NCI-H2081 (cell line): ENCODE results near the gene SPATC1L.

Source experiments
- DNase-seq, 2 experiments: peaks; one replicate each; lab custom pipeline; 2025; lab: John Stamatoyannopoulos, UW

Gene SPATC1L

DNA sequence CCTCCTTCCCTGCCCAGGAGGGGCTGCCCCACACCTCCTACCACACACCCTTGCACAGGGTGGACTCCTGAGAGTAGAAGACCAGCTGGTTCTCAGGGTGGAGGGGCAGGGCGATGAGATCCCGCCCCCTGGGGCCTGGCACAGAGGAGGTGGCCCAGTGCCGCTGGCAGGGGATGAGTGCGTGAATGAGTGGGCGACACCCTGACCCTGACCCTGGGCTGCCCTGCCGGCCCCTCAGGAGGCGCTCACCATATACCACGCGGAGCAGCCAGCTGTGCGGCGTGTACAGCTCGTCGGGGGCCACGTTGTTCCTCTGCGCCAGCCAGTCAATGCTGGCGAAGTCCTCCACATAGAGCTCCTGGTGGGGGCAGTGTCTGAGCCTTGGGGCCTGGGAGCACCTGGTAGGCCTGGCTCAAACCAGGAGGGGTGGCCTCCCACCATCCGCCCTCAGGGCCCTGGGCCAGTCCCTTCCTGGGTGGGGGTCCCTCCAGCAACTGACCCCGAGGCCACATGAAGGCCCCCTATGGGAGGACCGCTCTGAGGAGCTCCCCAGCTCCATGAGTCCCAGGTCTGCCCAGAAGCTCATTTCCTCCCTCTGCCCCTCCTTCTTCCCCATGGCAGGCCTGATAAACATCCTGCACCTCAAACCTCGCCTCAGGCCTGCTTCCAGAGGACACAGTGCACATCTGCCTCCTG is 31.3 kb upstream of the SPATC1L start:
- DNase-seq, result no peak

DNA sequence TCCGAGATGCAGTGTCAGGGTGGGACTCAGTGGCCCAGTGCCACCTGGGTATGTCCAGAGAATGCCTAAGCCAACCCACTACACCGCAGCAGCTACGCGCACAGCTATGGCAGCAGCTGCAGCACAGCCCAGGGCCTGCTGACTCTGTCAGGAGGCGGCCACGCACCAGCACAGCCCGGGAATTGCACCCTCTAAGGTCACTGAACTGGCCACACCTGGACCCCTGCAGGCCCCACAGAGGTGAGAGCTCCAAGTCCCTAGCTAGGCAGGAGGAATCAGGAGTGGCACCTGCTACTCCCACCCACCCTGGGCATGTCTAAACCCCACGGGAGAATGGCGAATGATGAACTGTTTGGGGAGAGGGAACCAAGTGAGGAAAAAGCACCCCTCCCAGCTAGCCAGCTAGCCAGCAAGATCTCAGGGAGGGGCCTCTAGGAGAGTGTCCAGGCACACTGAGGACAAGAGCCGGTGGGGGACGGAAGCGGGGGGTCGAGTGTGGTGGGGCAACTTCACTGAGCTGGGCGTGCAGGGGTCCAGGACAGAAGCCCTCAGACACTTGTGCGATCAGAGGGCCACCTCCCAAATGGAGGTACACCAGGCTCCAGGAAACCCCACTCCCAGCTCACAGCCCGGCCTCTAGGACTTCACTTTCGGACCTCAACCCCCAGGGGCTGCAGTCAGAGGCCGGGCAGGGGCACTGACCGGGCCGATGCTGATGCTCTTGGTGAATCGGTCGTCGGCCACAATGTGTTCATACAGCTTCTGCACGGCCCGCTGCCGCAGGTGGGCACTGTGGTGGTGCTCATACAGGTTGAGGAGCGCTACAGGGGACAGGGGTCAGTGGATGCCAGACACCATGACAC is 30.4 kb upstream of the SPATC1L start:
- no peak for DNase-seq

DNA sequence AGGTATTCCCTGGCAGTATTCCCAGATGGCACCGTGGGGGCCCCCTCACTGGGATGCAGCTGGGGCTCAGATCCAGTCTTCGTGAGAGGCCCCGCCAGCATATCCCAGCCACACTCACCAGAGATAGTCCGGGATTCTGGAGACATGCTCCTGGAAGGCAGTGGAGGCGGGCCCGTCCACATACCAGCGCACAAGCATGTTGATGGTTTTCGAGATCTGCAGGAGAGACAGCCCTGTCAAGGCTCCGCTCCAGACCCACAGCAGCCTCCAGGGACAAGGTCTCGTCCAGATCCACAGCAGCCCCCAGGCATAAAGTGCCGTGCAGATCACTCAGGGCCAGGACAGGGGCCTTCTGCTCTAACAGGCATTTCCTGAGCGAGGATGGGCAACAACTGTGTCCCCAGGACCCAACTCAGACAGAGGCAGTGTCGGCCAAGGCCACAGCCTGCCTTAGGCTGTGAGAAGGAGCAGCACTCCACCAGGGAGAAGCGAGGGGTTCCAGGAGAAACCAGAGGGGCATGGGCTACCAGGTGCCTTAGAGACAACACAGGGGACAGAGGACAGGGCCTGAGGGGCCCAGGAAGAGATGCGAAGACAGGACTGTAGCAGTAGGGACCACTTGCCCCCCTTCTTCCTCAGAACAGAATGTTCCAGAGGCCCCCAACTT is 29.5 kb upstream of the SPATC1L start:
- DNase-seq, result no peak

DNA sequence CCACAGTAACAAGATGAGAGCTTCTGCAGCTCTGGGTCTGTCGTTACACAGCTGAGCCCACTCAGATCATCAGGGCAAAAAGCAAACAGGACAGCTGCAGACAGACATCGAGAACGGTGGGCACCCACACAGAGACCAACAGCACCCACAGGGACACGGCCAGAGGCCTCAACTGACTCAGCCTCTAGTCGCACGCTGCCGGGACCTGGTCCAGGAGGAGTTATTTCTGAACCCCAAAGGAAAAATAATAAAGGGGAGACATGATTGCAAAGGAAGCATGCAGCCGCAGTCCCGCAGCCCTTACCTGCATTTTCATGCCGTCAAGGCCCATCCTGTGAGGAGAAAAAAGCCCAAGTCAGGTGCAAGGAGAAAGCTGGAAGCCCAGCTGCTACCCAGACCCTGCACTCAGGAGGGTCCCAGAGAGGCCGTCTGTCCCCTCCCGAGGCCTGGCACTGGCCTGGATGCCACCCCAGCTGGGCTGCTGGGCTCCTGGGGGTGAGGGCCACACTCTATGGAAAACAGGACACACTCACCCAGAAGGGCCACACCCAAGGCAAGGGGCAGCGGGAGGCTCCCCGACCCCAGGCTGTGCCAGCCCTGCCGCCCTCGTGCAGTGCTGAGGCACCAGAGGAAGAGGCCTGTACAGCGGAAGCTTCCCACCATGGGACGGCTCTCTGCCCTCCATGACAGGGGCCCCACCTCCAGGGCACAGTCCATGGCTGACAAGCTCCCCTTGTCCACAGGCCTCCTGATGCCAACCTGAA is 28.6 kb upstream of the SPATC1L start:
- DNase-seq, result no peak

DNA sequence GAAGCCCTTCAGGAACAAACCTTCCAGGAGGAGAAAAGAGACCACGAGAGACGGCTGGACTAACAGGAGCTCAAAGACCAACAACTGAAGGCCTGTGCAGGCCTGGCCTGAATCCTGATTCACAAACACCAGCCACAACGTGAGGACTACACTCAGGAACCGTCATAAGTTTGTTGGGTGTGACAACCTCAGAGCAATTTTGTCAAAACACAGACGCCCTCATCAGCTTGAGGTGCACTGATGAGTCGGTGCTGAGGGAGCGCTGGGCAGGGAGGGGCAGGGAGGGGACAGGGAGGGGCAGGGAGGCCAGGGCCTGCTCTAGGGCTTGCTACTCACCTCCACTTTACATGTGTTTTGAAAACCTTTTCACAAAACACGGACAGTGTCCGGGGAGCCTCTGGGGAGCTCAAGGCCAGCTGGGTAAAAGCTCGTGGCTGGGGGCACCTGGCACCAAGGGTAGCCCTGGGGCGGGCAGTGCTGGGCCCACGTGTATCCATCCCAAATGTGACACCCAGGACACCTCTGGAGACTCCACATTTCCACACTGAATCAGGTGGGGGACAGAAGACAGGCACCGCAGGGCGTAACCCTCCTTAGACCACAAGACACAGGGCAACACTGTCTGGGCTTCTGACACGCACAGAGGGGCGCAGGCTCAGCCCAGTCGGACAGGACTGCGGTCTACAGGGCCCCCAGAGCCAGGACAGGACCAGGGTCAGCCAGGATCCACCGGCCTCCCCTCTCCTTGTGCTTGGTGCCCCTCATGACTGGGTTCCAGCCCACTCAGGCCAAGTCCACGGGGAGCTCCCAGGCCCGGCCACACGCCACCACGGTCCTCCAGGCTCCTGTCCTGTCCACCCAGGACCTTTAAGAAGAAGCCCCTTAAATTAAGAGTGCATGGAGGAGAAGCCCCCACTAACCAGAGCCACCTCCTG is 27.8 kb upstream of the SPATC1L start:
- no peak for DNase-seq

DNA sequence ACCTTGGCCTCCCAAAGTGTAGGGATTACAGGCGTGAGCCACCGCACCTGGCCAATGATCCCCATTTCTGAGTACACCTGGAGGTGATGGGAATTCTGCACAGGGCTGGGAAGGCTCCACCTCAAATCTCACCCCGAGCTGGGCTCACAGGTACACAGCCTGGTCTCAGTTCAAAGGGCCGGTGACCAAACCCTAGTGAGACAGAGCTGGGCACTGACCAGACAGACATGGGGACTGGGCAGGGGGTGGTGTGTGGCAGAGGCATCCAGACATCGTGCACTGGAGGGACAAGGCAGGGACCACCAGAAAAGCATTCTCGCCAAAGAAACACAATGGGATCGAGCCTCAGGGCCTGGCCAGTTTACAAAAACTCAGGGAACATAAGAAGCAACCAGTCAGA is 27.1 kb upstream of the SPATC1L start:
- DNase-seq, result no peak

DNA sequence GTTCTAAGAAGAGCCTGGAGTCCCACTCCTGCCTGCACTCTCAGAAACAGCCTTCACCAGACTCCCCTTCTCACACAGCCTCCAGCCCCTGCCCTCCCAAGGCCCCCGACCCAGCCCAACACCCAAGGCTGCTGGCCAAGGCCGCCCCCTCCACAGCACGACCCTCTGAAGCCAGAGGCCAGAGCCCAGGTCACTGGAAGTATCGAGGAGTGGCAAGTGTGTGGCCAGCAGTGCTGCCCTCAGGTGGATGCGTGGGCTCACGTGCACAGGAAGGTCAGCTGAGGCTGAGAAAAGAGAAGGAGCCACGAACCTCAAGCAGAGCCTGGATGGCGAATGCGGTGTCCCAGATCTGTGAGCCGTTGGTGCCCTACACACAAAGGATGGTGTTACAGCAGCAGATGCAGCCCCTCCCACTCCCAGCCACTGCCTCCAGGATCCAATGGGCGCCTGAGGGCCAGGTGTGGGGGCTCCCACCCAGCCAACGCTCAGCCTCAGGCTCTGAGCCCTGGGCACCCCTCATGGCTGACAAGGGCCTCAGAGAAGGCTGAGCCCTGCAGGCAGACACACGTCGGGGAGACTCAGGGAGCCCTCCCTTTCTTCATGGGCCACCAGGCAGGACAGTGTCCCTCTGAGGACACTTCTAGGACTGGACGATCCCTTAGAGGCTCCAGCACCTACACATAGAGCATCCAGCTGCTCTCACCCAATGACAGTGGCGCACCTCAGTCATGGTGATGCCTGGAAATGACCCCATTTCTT is 26.3 kb upstream of the SPATC1L start:
- DNase-seq, result no peak

DNA sequence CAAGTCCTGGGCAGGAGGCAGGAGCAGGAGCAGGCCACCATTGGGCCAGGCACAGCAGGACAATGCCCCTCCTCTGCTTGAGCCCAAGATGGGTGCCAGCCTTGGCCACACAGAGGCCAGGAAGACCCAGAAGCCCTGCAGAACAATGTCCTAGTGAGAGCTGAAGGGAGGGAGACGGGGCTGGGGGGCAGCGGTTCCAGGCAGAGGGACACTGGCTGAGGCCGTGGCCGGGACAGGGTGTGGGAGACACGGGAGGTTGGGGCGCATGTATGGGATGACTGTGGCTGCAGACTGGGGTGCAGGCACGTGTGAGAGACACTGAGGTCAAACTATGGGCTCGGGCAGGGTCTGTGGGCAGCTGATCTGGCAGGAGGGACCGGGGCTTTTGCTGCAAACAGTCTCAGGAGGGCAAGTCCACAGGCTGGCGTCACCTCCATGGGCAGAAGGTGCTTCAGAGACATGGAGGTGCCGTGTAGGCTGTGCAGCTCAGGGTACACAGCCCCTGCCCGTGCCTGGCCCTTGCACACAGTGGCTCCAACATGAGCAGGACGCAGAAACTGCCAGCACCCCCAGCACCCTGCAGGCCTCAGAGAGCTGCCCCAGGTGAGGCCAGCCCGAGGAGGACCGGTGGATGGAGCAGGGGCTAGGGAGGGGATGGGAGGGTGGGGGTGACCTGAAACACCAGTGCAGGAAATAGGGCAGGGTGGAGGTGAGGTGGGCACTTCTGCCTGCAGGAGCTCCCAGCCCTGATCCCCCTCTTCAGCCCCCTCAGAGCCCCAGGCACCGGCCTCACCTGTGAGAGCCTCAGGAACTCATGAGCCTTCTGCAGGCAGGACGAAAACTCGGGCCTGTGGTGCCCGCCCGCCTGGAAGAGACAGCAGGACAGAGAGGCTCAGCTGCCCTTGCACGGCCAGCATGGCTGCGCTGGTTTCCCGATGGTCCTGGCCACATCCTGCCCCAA is 24.8 kb upstream of the SPATC1L start:
- DNase-seq, result no peak

DNA sequence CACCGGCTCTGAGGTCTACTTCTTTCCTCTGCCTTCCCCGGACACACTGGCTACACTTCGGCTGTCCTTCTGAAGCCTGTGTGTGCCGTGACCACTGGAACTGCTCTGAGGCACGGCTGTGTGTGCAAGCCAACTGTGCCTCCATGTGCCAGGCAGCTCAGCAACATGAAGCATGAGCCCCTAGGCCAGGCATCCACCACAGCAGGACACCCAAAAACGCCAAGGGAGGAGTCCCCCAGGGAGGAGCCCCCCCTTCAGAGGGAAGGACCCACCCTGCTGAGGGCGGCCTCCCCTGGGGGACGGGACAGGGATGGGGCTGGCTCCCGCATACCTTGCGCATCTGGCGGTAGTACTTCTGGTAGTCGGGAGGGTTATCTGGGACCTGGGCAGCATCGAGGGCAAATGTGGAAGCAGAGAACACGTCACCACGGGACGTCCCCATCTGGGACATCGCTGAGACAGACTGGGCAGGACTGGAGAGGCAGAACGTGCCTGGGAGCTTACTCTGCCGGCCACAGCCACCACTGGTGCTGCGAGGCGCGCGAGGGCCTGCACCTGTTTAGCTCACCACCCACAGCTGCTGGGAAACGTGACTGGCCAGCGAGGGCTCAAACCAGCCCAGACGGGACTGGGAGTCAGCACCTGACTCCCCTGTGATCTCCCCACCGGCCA is 23.8 kb upstream of the SPATC1L start:
- no peak for DNase-seq

DNA sequence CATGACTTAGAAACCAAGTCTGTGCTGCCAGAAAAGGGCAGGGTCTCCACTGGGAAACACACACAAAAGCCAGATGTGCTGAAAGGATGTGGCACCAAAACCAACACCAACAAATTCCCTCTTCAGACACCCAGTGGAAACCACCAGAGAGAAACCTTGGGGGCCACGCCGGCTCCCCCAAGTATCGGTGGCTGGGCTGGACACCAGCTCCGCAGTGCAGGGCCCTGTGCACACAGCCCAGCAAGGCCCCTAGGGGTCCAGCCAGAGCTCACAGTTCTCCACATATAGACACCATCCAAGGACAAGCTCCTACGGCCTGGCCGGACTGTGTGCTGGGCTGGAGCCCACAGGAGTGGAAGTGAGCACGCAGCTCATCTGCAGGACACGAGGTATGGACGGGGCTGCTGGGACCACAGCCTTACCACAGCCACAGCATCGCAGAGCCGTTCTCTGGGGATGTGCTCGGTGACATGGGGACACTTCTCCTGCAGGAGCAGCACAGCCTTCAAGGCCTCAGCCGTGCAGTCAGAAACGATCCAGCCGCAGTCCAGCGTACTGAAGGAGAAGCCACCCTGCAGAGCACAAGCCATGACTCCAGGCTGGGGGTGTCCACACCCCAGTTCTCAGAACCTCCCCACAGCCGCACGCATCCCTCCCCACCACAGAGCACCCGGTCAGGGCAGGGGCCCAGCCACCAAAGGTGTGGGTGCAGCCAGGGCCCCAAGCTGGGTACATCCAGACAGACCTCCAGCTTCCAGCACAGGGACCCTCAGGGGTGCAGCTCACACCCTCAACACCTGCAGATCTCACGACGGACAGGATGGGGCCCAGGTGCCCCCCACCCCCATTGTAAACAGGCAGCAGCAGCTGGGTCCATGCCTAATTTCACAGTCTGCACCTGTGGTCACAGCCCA is 23.0 kb upstream of the SPATC1L start:
- DNase-seq, result no peak

DNA sequence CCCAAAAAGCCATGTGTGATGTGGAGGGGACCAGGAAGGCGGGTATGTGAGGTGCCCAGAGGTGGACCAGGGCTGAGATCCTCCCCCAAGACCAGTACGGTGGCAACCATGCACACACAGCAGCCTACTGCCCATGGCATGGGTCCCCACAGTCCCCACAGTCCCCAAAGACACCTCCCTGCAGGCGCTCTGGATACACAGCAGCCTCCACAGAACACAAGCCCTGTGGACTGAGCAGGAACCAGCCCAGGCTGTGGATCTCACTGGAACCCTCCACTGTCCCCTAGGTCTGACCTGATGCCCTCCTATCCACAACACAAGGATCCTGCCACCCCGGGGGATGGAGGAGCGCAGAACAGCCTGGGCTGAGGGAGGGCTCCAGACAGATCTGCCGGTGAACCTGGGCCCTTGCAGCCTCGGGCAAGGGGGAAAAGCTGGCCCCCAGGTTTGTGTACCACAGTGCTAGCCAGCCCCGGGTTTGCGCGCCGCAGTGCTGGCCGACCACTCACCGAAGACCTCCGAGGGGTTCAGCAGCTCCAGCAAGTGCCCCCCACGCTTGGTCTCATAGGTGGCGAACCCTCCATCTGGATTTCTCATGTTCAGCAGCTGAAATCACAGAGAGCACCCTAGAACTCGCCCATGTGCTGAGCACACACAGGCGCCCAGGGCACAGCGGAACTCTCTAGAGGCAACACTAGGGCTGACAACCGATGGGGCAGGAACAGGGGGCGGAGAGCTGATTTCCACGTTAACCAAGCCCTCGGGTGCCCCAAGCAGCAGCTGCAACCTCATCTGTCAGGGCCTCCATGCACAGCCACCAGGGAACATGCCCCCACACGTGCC is 22.1 kb upstream of the SPATC1L start:
- no peak for DNase-seq

DNA sequence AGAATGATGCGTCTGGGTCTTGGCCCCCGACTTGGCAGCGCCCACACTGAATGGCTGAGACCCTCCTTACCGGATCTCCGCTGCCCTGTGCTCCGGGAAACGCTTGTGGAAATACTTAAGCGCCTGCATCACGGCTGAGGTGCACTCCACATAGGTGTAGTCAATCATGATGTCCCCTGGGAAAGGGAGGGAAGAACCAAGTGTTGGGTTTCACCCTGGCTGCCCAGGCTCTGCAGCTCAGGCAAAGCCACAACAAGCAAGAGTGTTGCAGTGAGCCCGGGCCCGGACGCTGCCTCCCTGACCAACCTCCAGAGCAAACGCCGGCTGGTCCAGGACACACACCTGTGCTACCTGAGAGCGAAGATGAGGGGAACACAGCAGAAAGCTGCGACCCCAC is 21.5 kb upstream of the SPATC1L start:
- DNase-seq, result no peak

DNA sequence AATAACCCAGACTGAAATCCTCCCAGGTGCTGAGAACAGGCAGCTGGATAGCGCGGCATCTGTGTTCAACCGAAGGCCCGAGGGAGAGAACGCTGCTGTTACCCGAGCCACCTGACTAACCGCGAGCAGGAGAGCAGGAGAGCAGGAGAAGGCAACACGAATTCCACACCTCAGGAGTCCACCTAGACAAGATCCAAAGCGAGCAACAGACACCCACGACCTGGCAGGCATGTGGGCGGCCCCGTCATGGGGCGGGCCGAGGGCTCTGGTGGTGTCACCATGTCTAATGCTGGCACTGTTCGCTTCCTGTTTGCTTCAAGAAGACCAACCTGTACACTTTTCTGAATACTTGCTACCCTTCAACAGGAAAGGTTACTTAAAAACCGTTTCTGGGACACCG is 20.9 kb upstream of the SPATC1L start:
- DNase-seq, result no peak

DNA sequence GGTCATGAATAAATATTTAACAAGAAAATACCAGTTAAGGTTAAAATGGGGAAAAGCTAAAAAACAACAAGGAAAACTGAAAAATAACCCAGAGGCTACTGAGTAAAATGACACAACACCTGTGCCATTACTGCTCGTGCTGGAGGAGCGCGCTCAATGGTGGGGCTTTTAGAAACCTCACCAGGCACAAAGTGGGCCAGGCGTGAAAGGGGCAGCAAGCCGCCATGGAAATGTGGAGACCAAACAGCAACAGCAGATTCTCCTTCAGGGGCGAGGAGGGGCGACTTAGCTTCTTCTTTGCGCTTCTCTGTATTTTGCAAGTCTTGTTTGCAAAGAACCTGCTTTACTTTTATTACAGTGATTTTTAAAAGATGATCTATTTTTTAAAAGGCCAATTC is 18.9 kb upstream of the SPATC1L start:
- DNase-seq, result no peak

DNA sequence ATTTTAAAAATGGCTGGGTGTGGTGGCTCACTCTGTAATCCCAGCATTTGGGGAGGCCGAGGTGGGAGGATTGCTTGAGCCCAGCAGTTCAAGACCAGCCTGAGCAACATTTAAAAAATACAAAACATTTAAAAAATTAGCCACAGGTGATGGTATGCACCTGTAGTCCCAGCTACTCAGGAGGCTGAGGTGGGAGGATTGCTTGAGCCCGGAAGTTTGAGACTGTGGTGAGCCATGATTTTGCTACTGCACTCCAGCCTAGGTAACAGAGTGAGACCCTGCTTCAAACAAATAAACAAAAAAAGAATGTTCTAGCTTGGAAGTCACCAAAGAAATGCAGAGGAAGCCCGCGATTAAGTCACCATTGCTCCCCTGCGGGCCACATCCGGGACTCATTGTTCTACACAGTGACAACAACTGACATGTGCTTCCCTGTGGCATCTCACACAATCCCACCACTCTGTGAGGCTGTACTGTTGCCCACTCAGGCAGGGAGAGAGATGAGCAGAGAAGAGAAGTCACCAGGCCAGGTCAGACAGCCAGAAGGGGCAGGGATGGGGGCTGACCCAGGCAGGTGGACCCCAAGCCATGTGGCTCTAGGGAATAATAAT is 18.4 kb upstream of the SPATC1L start:
- DNase-seq, result no peak
